Mesenchymal stem cell (in vitro differentiated cells and primary cell): ENCODE data around the gene APOE.

Experiments used
- DNase-seq: peaks from one replicate; pipeline ENCODE4 v3.0.0-alpha.2; 2013
- H2AFZ ChIP-seq: one replicate; pipeline ENCODE4 v1.6.1; 2013; ENCODE audit warnings: low read depth, mild to moderate bottlenecking, control low read depth, inconsistent platforms, low read length, moderate library complexity
- H2AK5ac ChIP-seq: 2 replicates; pipeline ENCODE4 v1.6.1; 2013; ENCODE audit warnings: low read length, moderate library complexity, mild to moderate bottlenecking, inconsistent platforms; ENCODE audit not compliant: severe bottlenecking
- H2BK120ac ChIP-seq: one replicate; pipeline ENCODE4 v1.6.1; 2013; ENCODE audit warnings: low read depth, mild to moderate bottlenecking, inconsistent platforms, low read length, moderate library complexity
- H2BK12ac ChIP-seq, 2 experiments: one replicate each; pipeline ENCODE4 v1.6.1; 2013; ENCODE audit warnings: inconsistent platforms in 2 of 2, low read length in 2 of 2, mild to moderate bottlenecking in 2 of 2, moderate library complexity in 2 of 2, control low read depth in 1 of 2
- H2BK15ac ChIP-seq: one replicate; pipeline ENCODE4 v1.6.1; 2013; ENCODE audit warnings: mild to moderate bottlenecking, low read depth, inconsistent platforms; ENCODE audit not compliant: poor library complexity, severe bottlenecking
- H2BK5ac ChIP-seq: 2 replicates; pipeline ENCODE4 v1.6.1; 2013; ENCODE audit warnings: low read depth, mild to moderate bottlenecking, low read length, control low read depth, inconsistent platforms; ENCODE audit not compliant: poor library complexity, severe bottlenecking
- H3K14ac ChIP-seq, 2 experiments: one replicate each; pipeline ENCODE4 v1.6.1; 2013; ENCODE audit warnings: inconsistent platforms in 2 of 2, low read length in 2 of 2, control low read depth in 1 of 2, mild to moderate bottlenecking in 1 of 2, moderate library complexity in 1 of 2
- H3K18ac ChIP-seq, 2 experiments: one replicate each; pipeline ENCODE4 v1.6.1; 2013; ENCODE audit warnings: inconsistent platforms in 2 of 2, low read length in 2 of 2, control low read depth in 1 of 2, low read depth in 1 of 2, mild to moderate bottlenecking in 1 of 2
- H3K23ac ChIP-seq, 2 experiments: one replicate each; pipeline ENCODE4 v1.6.1; 2013; ENCODE audit warnings: inconsistent platforms in 2 of 2, low read length in 2 of 2, mild to moderate bottlenecking in 2 of 2, moderate library complexity in 2 of 2, control low read depth in 1 of 2
- H3K27ac ChIP-seq: 2 replicates; pipeline ENCODE4 v1.5.1; 2013; ENCODE audit warnings: mild to moderate bottlenecking, moderate library complexity, low read length, control low read depth, inconsistent platforms; ENCODE audit not compliant: poor library complexity, severe bottlenecking
- H3K27me3 ChIP-seq, 2 experiments: 2 replicates each; pipeline versions ENCODE4 v1.6.1 to v1.7.0; 2013; ENCODE audit warnings: low read length in 2 of 2, mild to moderate bottlenecking in 2 of 2, moderate library complexity in 2 of 2, control low read depth in 1 of 2, inconsistent platforms in 1 of 2; ENCODE audit not compliant: control insufficient read depth in 1 of 2, insufficient read depth in 1 of 2
- H3K36me3 ChIP-seq, 2 experiments: 2 replicates each; pipeline versions ENCODE4 v1.6.1 to v1.7.0; 2013; ENCODE audit warnings: low read length in 2 of 2, control low read depth in 1 of 2, inconsistent platforms in 1 of 2, low read depth in 1 of 2, mild to moderate bottlenecking in 1 of 2; ENCODE audit not compliant: insufficient read depth in 2 of 2, control insufficient read depth in 1 of 2
- H3K4ac ChIP-seq, 2 experiments: one replicate each; pipeline ENCODE4 v1.6.1; 2013; ENCODE audit warnings: inconsistent platforms in 2 of 2, low read length in 2 of 2, mild to moderate bottlenecking in 2 of 2, moderate library complexity in 2 of 2, control low read depth in 1 of 2, low read depth in 1 of 2
- H3K4me1 ChIP-seq: 2 replicates; pipeline ENCODE4 v1.6.1; 2013; ENCODE audit warnings: low read depth, low read length, control low read depth; ENCODE audit not compliant: control insufficient read depth, insufficient read depth
- H3K4me2 ChIP-seq: 2 replicates; pipeline ENCODE4 v1.6.1; 2013; ENCODE audit warnings: low read length, mild to moderate bottlenecking, inconsistent platforms; ENCODE audit not compliant: poor library complexity, severe bottlenecking
- H3K4me3 ChIP-seq, 2 experiments: 2 replicates each; pipeline versions ENCODE4 v1.5.1 to v1.7.0; 2013; ENCODE audit warnings: low read length in 2 of 2, mild to moderate bottlenecking in 2 of 2, control low read depth in 1 of 2, low read depth in 1 of 2; ENCODE audit not compliant: insufficient read depth in 1 of 2
- H3K79me1 ChIP-seq: replicated peaks from 2 replicates; pipeline ENCODE4 v1.6.1; 2013; ENCODE audit warnings: mild to moderate bottlenecking, control low read depth, low read length, inconsistent platforms; ENCODE audit not compliant: poor library complexity, severe bottlenecking
- H3K9ac ChIP-seq: 2 replicates; pipeline ENCODE4 v1.7.0; 2013; ENCODE audit warnings: mild to moderate bottlenecking, low read length, moderate library complexity
- H3K9me3 ChIP-seq: 2 replicates; pipeline ENCODE4 v1.7.0; 2013; ENCODE audit warnings: mild to moderate bottlenecking, low read length; ENCODE audit not compliant: control insufficient read depth
- H4K8ac ChIP-seq: one replicate; pipeline ENCODE4 v1.6.1; 2013; ENCODE audit warnings: inconsistent platforms, mild to moderate bottlenecking, low read length, moderate library complexity
- H4K91ac ChIP-seq: one replicate; pipeline ENCODE4 v1.6.1; 2013; ENCODE audit warnings: mild to moderate bottlenecking, low read length, inconsistent platforms
- WGBS: methylation state at CpG from one replicate; pipeline ENCODE4 v1.1.7; 2013; ENCODE audit warnings: mixed read lengths; 5-methylcytosine and 5-hydroxymethylcytosine counted together

Gene APOE

DNA sequence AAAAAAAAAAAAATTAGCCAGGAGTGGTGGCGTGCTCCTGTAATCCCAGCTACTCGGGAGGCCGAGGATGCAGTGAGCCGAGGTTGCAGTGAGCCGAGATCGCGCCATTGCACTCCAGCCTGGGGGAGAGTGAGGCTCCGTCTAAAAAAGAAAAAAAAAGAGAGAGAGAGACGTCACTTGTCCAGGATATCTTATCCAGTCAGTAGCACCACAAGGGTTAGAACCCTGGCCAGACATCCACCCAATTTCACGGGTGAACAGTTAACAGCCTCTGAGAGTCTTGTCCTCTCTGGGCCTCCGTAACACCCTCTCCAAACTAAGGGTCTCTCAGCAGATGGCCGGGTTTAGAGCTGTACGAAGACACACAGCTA is 48.7 kb downstream of the APOE start:
- peak overlapping the region; percentile 94 for H3K4me2 ChIP-seq
- H3K23ac ChIP-seq = no peak overlapping the region
- H3K4me3 ChIP-seq = peak overlapping the region; percentile 65 to 97
- H2BK15ac ChIP-seq = no peak overlapping the region
- H3K9ac ChIP-seq = peak overlapping the region; percentile 94
- H4K91ac ChIP-seq = no peak overlapping the region
- H3K14ac ChIP-seq = no peak overlapping the region
- peak overlapping the region; percentile 60 for H2AFZ ChIP-seq
- peak overlapping the region; percentile 99 for H4K8ac ChIP-seq
- H3K79me1 ChIP-seq = peaks cover 8% of the 10 kb centered on the region
- H2AK5ac ChIP-seq = peak overlapping the region; percentile 33
- 33% methylated on average over 6 of the region's 13 CpGs for WGBS
- no peaks in the 10 kb centered on the region for H3K27me3 ChIP-seq
- H3K18ac ChIP-seq = peak overlapping the region; percentile 79 to 97
- no peak overlapping the region for H2BK12ac ChIP-seq
- peaks cover 8 to 18% of the 10 kb centered on the region in 2 experiments for H3K36me3 ChIP-seq
- no peak for DNase-seq
- no peaks in the 10 kb centered on the region for H3K9me3 ChIP-seq
- H2BK5ac ChIP-seq = no peak overlapping the region
- H3K4me1 ChIP-seq = peaks cover 16% of the 10 kb centered on the region
- H2BK120ac ChIP-seq = no peak overlapping the region
- peak overlapping the region in 1 of 2 experiments; percentile 49 for H3K4ac ChIP-seq
- H3K27ac ChIP-seq = peak overlapping the region; percentile 98

DNA sequence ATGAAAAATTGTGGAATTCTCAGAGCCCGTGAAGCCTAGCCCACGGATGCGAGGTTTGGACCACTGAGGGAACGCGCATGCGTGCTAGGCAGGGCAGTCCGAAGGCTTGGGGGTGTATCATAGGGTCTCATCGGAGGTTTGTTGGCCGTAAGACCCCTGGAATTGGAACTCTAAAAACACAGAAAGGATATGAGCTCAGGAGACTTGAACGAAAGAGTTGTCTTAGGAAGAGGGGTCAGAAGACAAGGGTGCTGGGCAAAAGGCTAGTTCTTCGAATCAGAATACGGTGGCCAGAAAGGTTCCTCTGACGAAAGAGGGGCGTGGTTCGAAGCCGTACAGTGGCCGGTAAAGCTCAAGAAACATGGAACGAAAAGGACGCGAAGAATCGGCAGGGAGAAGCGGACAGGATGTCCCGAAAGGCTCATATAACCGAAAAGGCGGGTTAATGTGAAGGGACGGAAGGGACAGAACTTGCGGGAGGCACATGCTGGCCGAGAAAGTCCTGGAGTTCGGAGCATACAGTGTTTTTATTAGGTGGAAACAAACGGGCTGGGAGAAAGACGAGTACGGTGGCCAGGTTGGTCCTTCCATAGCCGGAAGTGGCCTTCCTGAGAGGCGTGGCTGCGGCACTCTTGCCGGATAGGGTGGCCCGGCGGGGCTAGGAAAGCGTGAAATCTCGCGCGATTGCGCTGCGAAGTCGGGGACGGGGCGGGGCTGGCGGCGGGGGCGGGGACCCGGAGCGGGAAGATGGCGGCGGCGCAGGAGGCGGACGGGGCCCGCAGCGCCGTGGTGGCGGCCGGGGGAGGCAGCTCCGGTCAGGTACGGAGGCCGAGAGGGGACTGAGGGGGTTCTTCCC is 49.3 kb downstream of the APOE start, which contains the start of gene CLPTM1:
TSS of gene CLPTM1 (plus strand) at position 732 of the 856 bp plus-strand sequence. CDS start at position 748, 16 bp downstream.
- Histone ChIP-seq H3K9me3 (no peaks in the 10 kb centered on the region), H4K91ac (peak within 1 kb of the TSS; percentile 94), H3K4ac (peak within 1 kb of the TSS; percentile 76 to 86), H3K14ac (peak within 1 kb of the TSS in 1 of 2 experiments; percentile 82), H3K79me1 (peaks cover 10% of the 10 kb centered on the region), H3K18ac (peak within 1 kb of the TSS; percentile 92 to 97), H4K8ac (peak within 1 kb of the TSS; percentile 99), H2AK5ac (peak within 1 kb of the TSS; percentile 33), H3K23ac (peak within 1 kb of the TSS; percentile 15 to 65), H3K36me3 (peaks cover 8 to 19% of the 10 kb centered on the region in 2 experiments), H2BK5ac (peak within 1 kb of the TSS; percentile 71), H3K27me3 (no peaks in the 10 kb centered on the region), H3K9ac (peak within 1 kb of the TSS; percentile 94), H2AFZ (peak within 1 kb of the TSS; percentile 83), H2BK12ac (no peak within 1 kb of the TSS), H2BK15ac (peak within 1 kb of the TSS; percentile 91), H2BK120ac (peak within 1 kb of the TSS; percentile 90), H3K4me3 (peak within 1 kb of the TSS; percentile 92 to 97), H3K4me1 (peaks cover 16% of the 10 kb centered on the region), H3K27ac (peak within 1 kb of the TSS; percentile 98), H3K4me2 (peak within 1 kb of the TSS; percentile 94)
- peak; percentile 98 for DNase-seq
- WGBS = 1% methylated on average over 50 of the region's 65 CpGs

DNA sequence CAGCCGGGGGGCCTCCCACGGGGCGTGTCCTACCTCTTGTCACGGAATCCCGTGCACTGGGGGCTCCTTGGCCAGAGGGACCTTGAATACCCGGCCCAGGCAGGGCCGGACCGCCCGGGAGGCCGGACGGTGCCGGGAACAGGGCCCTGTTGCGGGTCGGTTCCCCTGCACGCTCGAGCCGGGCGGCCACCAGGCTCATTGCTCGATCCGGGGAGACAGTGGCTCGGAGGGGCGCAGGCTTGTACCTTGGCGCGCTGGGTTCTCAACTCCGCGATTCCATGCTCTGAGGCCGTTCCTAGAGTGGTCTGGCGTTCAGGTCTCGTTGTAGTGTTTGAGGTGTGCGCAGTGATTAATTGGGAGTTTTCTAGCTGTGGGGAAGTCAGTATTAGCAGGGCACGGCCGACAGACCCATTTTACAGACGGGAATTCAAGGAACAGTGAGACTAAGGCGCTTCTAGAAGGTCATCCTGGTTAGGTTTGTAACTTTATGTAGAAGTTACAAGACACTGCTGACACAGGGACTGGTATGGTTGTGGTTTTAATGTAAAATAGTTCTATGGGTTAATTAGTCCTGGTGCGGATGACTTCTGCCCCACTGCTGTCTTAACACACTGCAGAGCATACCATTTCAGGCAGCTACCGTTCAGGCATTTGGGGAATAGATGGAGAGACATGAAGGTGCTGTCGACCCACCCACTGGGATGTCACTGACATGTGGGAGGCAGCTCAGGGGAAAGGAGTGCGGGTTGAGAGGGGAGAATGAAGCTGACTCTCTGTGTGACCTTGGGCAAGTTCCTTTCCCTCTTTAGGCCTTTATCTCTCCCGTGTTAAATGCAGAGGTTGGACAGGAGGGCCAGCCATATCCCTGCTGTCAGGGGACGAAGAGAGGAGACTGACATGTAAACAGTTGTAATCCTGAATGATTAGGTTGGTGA is 50.2 kb downstream of the APOE start:
- WGBS = 7% methylated on average over 40 of the region's 40 CpGs

More for the DNA sequence above, 50.2 kb downstream of the APOE start:
- Histone ChIP-seq H3K9ac (peak overlapping the region; percentile 94), H3K18ac (peak overlapping the region; percentile 68 to 81), H2BK12ac (no peak overlapping the region), H2BK120ac (no peak overlapping the region), H3K9me3 (no peaks in the 10 kb centered on the region), H2AFZ (peak overlapping the region; percentile 37), H2BK15ac (no peak overlapping the region), H3K79me1 (peaks cover 13% of the 10 kb centered on the region), H4K91ac (peak overlapping the region; percentile 19), H3K27me3 (no peaks in the 10 kb centered on the region), H3K4ac (peak overlapping the region in 1 of 2 experiments; percentile 76), H3K4me3 (peak overlapping the region; percentile 92 to 97), H3K36me3 (peaks cover 9 to 17% of the 10 kb centered on the region in 2 experiments), H4K8ac (peak overlapping the region; percentile 31), H3K27ac (no peak overlapping the region), H3K4me2 (peak overlapping the region; percentile 20), H3K14ac (peak overlapping the region in 1 of 2 experiments; percentile 82), H2AK5ac (no peak overlapping the region), H3K4me1 (peaks cover 19% of the 10 kb centered on the region), H3K23ac (peak overlapping the region; percentile 15 to 65), H2BK5ac (no peak overlapping the region)
- DNase-seq = peak; percentile 11
